ENCODE measurements around the gene EFCAB12. TPM values are rescaled to one million over a fixed set of nuclear protein-coding genes. Genes with fewer than 3 reads are reported as not detected.

The EFCAB12 gene
- total RNA-seq = under 0.01 TPM in 1 of 2 replicates, not detected in the other

GRCh38 chr3:129428376-129429079 is at the start of gene EFCAB12:
Gene EFCAB12, minus strand, starts transcription at chr3:129428636. Its CDS starts 148 bp downstream, at chr3:129428488.

GRCh38 chr3:129439817-129440617 is 11.6 kb upstream of the EFCAB12 start, which contains the start of the genes IFT122 and MBD4:
Gene IFT122, plus strand, starts transcription at chr3:129440224. Its CDS starts 107 bp downstream, at chr3:129440331.
Gene MBD4, minus strand, starts transcription at chr3:129439948. Its CDS starts 115 bp downstream, at chr3:129439833.

Small RNA genes within 50 kb of the gene (small RNA-seq; reads per million reads assigned to genes)
- gene SNORA7B = 0.30 reads per million, percentile 8 among the genes with 10 or more reads in this experiment

Other genes with a start within 250 kb of the EFCAB12 start
- 217 and 230 TPM in 2 replicates for gene CNBP, start 244.7 kb downstream of the EFCAB12 start, total RNA-seq
- gene COPG1, start 179.0 kb downstream of the EFCAB12 start, total RNA-seq = 253 and 336 TPM in 2 replicates
- 11.8 and 19.5 TPM in 2 replicates for gene HMCES, start 149.8 kb downstream of the EFCAB12 start, total RNA-seq
- 22.4 and 23.5 TPM in 2 replicates for gene MBD4, start 11.3 kb upstream of the EFCAB12 start, total RNA-seq
- gene IFT122, start 11.6 kb upstream of the EFCAB12 start, total RNA-seq = 19.9 and 22.4 TPM in 2 replicates
- not detected in 2 replicates for gene RHO, start 100.0 kb upstream of the EFCAB12 start, total RNA-seq
- gene H1-8, start 114.5 kb upstream of the EFCAB12 start, total RNA-seq = not detected in 2 replicates
- gene PLXND1, start 178.0 kb upstream of the EFCAB12 start, total RNA-seq = 69.0 and 94.1 TPM in 2 replicates

Measured in subcutaneous preadipocyte (primary cell).